NCI-H1105 (cell line): Measurements from ENCODE around the gene FOXP1.

ENCODE experiments used
- DNase-seq: peaks from one replicate; lab custom pipeline; 2025; lab: John Stamatoyannopoulos, UW

The FOXP1 gene

GRCh38 chr3:71146673-71147072 lies 436.9 kb downstream of the FOXP1 start:
- no peak for DNase-seq

GRCh38 chr3:71145954-71146353 lies 437.6 kb downstream of the FOXP1 start:
- DNase-seq, result no peak

- DNase-seq, result no peak
Observed at GRCh38 chr3:71144525-71145253, 438.8 kb downstream of the FOXP1 start.

- DNase-seq, result no peak
Observed at GRCh38 chr3:71143493-71143892, 440.0 kb downstream of the FOXP1 start.

GRCh38 chr3:71142441-71143161 lies 440.9 kb downstream of the FOXP1 start:
- no peak for DNase-seq

- no peak for DNase-seq
Observed at GRCh38 chr3:71140477-71140876, 443.1 kb downstream of the FOXP1 start.

- DNase-seq, result no peak
Observed at GRCh38 chr3:71139496-71139895, 444.0 kb downstream of the FOXP1 start.

GRCh38 chr3:71138410-71138809 lies 445.1 kb downstream of the FOXP1 start:
- DNase-seq, result no peak

GRCh38 chr3:71136276-71136675 lies 447.3 kb downstream of the FOXP1 start:
- DNase-seq, result no peak

- DNase-seq, result no peak
Observed at GRCh38 chr3:71135373-71136088, 448.0 kb downstream of the FOXP1 start.

- DNase-seq, result no peak
Observed at GRCh38 chr3:71134521-71134920, 449.0 kb downstream of the FOXP1 start.

GRCh38 chr3:71133865-71134264 lies 449.7 kb downstream of the FOXP1 start:
- DNase-seq, result no peak

GRCh38 chr3:71132995-71133730 lies 450.4 kb downstream of the FOXP1 start:
- peak; percentile 52 for DNase-seq

- no peak for DNase-seq
Observed at GRCh38 chr3:71131375-71132314, 451.9 kb downstream of the FOXP1 start.

GRCh38 chr3:71130471-71131374 lies 452.8 kb downstream of the FOXP1 start:
- no peak for DNase-seq

- no peak for DNase-seq
Observed at GRCh38 chr3:71129611-71130431, 453.7 kb downstream of the FOXP1 start.

GRCh38 chr3:71128961-71129360 lies 454.6 kb downstream of the FOXP1 start:
- no peak for DNase-seq

GRCh38 chr3:71127844-71128243 lies 455.7 kb downstream of the FOXP1 start:
- DNase-seq, result no peak
